NCI-H2171 treated with DMSO at 0.1 percent for 48 hours (cell line): ENCODE results near the gene COMMD1.

ENCODE experiments used
- DNase-seq: peaks from one replicate; lab custom pipeline; 2025; lab: John Stamatoyannopoulos, UW

Gene COMMD1

GRCh38 chr2:62180975-62181374 is 275.5 kb downstream of the COMMD1 start:
- no peak for DNase-seq

- no peak for DNase-seq
Observed at GRCh38 chr2:62181843-62182242, 276.4 kb downstream of the COMMD1 start.

- DNase-seq, result no peak
Observed at GRCh38 chr2:62184512-62185230, 279.2 kb downstream of the COMMD1 start.
